A673 (cell line): ENCODE measurements around the gene CEACAM21.

Experiments
- EZH2 ChIP-seq: fragments of 200-600 bp; sonication (generic); IDR thresholded peaks from 2 replicates; pipeline ENCODE4 v1.6.1; 2017; ENCODE audit warnings: borderline replicate concordance, low read depth, mild to moderate bottlenecking, mixed read lengths, antibody characterized with exemption, low read length; ENCODE audit not compliant: poor library complexity, severe bottlenecking
- TF ChIP-seq, protein P1 (sequence below): fragments of 300-800, 200-600 bp; sonication (generic); conservative IDR thresholded peaks from 2 replicates; pipeline ENCODE4 v1.5.1; 2017; ENCODE audit warnings: low read depth, mild to moderate bottlenecking, antibody characterized with exemption, low read length, moderate library complexity, mixed read lengths

DNA sequence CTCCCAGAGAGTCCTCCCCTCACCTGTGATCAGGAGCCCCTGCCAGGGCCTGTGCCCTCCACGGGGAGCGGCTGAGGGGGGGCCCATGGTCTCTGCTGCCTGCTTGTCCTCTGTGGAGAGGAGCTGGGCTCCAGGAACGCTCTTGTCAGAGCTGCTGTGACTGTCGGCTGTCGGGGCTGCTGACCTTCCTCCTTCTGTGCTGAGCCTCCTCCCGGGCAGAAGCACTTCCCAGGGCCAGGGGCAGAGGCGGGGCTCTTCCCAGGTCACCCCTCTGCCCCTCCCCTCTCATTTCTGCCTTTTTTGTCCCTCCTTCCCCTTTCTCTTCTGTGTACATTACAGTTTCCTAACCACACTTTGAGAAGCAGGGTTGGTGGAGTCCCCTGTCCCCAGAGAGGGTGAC, 50.9 kb downstream of the CEACAM21 start, which contains the start of gene CEACAM4:
- TF ChIP-seq, protein P1, sequence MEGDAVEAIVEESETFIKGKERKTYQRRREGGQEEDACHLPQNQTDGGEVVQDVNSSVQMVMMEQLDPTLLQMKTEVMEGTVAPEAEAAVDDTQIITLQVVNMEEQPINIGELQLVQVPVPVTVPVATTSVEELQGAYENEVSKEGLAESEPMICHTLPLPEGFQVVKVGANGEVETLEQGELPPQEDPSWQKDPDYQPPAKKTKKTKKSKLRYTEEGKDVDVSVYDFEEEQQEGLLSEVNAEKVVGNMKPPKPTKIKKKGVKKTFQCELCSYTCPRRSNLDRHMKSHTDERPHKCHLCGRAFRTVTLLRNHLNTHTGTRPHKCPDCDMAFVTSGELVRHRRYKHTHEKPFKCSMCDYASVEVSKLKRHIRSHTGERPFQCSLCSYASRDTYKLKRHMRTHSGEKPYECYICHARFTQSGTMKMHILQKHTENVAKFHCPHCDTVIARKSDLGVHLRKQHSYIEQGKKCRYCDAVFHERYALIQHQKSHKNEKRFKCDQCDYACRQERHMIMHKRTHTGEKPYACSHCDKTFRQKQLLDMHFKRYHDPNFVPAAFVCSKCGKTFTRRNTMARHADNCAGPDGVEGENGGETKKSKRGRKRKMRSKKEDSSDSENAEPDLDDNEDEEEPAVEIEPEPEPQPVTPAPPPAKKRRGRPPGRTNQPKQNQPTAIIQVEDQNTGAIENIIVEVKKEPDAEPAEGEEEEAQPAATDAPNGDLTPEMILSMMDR, result no peak
- no peak for TF ChIP-seq EZH2
